ENCODE measurements around the gene ISY1. TPM values are rescaled to one million over a fixed set of nuclear protein-coding genes. Genes with fewer than 3 reads are reported as not detected.
"Not testable (repeated sequence)": the region's sequence is repeated elsewhere in the genome, so short reads cannot be mapped to it uniquely, and the experiment has no call there.

Gene ISY1
- polyA plus RNA-seq, 4 donors, result 48.6 to 56.0 (median 50.8) TPM

DNA sequence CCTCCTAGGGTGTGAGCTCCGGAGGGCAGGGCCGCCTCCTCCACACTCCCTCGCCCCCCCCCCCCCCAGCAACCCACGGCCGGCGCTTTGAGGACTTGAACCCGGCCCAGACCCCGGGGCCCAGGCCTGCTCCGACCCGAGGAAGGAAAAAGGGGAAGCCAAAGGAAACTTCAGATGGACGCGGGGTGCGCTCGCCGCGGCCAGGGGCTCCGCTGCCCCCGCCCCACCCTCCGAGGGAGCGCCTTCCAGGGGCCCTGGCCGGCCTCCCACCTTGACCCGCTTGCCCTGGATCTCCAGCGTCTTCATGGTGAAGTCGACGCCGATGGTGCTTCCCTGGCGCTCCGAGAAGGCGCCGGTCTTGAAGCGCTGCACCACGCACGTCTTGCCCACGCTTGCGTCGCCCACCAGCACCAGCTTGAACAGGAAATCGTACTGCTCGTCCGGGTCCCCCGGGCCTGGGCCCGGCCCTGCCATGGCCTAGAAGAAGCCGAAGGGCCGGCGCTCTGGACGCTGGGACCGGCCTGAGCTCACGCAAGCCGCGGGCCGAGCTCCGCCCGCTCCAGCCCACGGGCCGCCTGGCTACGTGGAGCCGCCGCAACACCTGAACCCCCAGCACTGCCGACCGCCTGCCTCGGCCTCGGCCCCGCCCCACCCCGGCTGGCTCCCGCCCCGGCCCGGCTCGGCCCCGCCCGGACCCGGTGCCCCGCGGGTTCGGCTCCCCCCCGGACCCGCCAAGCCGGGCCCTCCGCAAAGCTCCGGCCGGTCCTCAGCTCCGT, 39.7 kb downstream of the ISY1 start:
- peak in 1 of 4 donors; percentile 31 for DNase-seq (ENCODE audit: low read depth in 4 of 4, low spot score in 3 of 4)

- DNase-seq (ENCODE audit: low read depth in 4 of 4, low spot score in 3 of 4), result peak; percentile 70 to 82 (median 77)
Observed at GRCh38 chr3:129120254-129121004, 40.4 kb downstream of the ISY1 start.

DNA sequence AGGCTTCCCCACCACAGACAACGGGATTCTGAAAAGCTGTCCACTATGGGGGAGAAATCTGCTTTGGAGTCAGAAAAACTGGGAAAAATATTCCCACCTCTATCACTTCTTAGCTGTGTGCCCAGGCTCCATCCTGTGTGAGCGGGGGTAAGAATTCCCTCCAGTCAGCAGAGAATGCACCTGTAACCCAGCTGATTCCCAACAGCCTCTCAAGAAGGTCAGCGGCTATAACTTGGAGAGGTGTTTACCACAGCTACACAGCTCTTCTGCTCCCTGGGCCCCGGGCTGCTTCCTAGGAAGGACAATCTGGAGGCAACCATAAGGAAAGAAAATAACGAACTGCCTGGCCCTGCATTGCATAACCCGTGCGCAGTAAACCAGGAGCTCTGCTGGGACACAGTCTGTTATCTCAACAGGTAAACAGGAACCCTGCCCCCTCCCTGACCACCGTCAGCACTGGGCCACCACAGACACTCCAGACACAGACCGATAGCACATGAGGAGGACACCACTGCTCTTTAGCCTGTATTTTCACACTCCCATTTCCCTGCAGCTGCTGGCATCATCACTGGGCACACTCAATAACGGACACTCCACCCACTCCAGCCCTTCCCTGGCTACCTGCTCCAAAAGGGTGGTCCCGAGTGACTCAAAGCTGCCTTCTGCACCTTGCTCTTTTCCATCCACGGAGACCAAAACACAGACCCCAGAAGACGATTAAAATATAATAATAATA, 41.3 kb downstream of the ISY1 start:
- DNase-seq (ENCODE audit: low read depth in 4 of 4, low spot score in 3 of 4), result no peak

DNA sequence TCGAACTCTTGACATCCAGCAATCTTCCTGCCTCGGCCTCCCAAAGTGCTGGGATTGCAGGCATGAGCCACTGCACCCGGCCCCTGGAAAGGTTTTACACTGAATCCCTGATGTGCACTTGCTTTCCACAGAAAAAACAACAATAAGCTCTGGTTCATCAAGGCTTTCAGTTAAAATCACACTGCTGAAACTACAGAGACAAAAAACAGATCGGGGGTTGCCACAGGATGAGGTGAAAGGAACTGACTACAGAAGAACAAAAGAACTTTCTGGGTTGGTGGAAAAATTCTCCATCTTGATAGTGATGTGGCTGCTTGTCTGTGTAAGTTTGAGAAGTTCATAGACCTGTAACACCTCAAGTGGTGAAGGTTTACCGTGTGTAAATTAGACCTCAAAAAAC, 42.1 kb downstream of the ISY1 start:
- DNase-seq (ENCODE audit: low read depth in 4 of 4, low spot score in 3 of 4), result no peak

GRCh38 chr3:129117134-129117533, 43.7 kb downstream of the ISY1 start:
- DNase-seq (ENCODE audit: low read depth in 4 of 4, low spot score in 3 of 4), result no peak

DNA sequence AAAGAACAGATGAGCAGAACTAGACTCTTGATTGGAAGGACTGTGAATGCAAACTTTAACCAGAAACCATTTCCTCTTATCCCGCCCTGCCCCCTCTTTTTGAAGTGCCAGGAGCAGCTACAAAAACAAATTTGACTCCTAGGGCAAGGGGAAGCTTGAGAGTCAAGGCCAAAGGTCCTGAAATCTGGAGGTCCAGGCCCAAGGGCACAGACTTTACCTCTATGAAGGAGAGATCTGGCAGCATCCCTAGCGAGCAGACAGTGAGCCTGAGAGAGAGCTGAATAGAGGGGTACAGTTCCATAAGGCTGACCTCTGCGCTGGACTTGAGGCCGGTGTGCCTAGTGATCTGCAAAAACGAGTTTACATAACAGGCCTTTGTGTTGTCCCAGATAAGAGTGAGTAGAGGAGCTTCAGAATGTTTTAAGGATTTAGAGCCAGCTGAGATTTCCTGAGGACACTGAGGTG, 44.3 kb downstream of the ISY1 start:
- no peak for DNase-seq (ENCODE audit: low read depth in 4 of 4, low spot score in 3 of 4)

- DNase-seq (ENCODE audit: low read depth in 4 of 4, low spot score in 3 of 4), result no peak
Observed at GRCh38 chr3:129114455-129114854, 46.4 kb downstream of the ISY1 start.

DNA sequence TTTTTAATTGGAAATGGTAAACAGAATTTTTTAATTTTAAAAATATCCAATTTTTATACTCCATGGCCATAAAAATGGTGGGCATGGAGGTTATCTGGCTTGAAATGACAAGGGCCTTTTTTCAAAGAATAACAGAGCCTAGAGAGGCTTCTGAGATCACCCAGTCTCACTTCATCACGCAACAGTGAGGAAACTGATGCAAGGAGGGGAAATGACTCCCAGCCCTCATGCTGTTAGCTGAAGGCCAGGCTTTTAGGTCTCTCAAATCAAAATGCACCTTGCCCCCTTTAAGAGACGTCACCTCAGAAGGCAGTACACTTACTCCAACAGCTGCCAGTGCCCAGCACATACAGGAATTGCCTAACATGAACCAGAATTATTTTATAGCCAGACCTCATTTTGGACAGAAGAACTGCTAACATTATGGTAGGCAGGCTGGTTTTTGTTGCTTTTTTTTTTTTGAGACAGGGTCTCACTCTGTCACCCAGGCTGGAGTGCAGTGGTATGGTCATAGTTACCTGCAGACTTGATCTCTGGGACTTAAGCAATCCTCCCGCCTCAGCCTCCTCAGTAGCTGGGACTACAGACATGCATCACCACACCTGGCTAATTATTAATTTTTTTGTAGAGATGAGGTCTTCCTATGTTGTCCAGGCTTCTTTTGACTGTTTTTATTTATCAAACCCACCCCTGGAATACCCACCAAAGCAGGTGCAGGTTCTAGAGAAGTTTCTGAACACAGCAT, 48.4 kb downstream of the ISY1 start:
- DNase-seq (ENCODE audit: low read depth in 4 of 4, low spot score in 3 of 4), result no peak

DNA sequence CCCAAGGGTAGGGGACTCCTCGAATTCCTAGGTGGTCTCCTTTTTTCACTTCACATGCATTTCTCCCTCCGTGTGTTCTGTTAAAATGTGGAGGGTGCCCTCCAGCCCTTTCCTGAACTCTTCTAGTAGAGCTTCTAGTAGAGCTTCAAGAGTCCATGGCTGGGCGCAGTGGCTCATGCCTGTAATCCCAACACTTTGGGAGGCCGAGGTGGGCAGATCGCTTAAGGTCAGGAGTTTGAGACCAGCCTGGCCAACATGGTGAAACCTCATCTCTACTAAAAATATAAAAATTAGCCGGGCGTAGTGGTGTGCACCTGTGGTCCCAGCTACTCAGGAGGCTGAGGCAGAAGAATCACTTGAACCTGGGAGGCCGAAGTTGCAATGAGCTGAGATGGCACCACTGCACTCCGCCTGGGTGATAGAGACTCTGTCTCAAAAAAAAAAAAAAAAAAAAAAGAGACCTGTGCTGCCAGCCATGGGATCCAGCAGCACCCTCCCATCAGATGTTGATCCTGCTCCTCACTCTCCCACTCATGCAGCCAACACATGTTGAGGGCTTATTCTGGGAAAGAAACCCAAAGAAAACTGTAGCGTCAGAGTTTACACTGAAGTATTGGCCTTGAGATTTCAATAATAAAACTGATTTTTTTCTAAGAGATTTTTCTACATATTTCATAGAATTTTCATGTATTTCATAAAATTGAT, 49.6 kb downstream of the ISY1 start:
- not testable (repeated sequence) for DNase-seq (ENCODE audit: low read depth in 4 of 4, low spot score in 3 of 4)

- no peak for DNase-seq (ENCODE audit: low read depth in 4 of 4, low spot score in 3 of 4)
Observed at GRCh38 chr3:129107793-129108192, 53.1 kb downstream of the ISY1 start.

- no peak for DNase-seq (ENCODE audit: low read depth in 4 of 4, low spot score in 3 of 4)
Observed at GRCh38 chr3:129106866-129107565, 53.8 kb downstream of the ISY1 start.

DNA sequence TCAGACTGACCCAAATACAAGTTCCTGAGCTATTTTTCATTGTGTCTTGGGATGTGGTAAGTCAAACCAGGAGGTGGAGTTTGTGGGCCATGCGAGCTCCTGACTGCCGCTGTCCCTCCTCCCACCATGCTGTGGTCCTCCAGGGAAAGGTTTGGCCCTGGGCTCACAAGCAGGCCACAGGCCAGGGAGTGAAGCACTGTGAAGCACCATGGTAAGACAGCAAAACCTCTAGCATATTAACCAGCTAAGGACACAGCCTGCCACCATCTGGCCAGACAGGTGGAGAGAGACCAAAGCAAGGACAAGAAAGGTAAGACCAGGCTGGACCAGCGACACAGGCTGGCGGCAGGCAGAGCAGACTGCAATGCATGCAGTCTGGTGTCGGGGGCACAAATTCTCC, 54.5 kb downstream of the ISY1 start:
- no peak for DNase-seq (ENCODE audit: low read depth in 4 of 4, low spot score in 3 of 4)

GRCh38 chr3:129105862-129106261, 55.0 kb downstream of the ISY1 start:
- no peak for DNase-seq (ENCODE audit: low read depth in 4 of 4, low spot score in 3 of 4)

- DNase-seq (ENCODE audit: low read depth in 4 of 4, low spot score in 3 of 4), result no peak
Observed at GRCh38 chr3:129104498-129105079, 56.3 kb downstream of the ISY1 start.

GRCh38 chr3:129104051-129104450, 56.8 kb downstream of the ISY1 start:
- DNase-seq (ENCODE audit: low read depth in 4 of 4, low spot score in 3 of 4), result no peak

DNA sequence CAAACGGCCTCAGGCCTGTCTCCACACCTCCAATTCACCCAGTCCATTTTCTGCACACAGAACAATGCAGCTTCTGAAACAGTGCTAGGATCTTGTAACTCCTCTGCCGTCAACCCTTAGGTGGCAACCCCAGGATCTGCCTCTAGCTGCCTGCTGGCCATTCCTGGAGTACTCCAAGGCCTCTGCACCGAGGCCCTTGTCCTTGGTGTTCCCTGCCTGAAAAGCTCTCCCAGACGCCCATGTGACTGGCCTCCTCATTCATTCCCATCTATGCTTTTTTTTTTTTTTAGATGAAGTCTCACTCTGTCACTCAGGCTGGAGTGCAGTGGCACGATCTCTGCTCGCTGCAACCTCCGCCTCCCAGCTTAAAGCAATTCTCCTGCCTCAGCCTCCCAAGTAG, 57.6 kb downstream of the ISY1 start:
- no peak for DNase-seq (ENCODE audit: low read depth in 4 of 4, low spot score in 3 of 4)

DNA sequence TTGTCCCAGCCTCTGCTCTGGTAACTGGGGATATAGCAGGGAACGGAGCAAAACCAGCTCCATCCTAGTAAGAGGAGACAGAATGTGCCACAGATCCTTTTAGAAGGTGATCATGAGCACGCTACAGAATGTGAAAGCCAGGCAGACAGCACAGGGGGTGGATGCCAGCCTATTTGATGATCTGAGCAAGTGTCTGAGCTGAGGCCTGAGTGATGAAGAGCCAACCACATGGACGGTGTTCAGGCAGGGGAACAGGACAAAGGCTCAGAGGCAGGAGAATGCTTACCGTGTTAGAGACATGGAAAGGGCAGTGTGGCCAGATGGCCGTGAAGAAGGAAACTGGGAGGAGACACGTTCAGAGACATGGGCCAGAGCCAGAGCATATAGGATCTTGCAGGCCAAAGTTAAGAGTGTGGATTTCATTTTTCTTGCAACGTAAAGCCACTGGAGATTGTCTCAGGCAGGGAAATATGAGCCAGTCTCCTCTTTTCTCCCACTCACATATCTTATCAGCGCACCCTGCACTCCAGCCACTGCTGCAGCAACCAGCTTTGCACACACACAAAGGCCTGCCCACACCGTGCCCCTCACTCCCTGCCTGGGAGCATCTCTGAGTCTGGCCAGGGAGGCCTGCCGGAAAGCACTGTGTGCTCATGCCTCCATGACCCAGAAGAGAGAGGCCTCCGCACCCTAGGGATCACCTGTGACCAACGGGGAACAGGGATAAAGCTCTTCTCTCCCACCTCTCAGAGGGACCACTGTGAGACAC, 59.3 kb downstream of the ISY1 start:
- no peak for DNase-seq (ENCODE audit: low read depth in 4 of 4, low spot score in 3 of 4)

GRCh38 chr3:129100274-129100673, 60.6 kb downstream of the ISY1 start:
- DNase-seq (ENCODE audit: low read depth in 4 of 4, low spot score in 3 of 4), result no peak

Data from right renal pelvis (tissue), 4 donors.